ENCODE results near the gene HPCAL1.

Gene HPCAL1

GRCh38 chr2:10407432-10407831 lies 104.7 kb downstream of the HPCAL1 start:
- DNase-seq (ENCODE audit: low spot score), result no peak

GRCh38 chr2:10407841-10408648 lies 105.3 kb downstream of the HPCAL1 start:
- no peak for TF ChIP-seq CTCF (conservative IDR thresholded peaks at IDR 0.05; ENCODE audit: low read depth)
- ChIA-PET POLR2A (ENCODE audit: low non-redundant PET) (interaction anchor here (0.6 to 1.3 kb wide), 3 partner anchors 50 to 284 kb away, joined by 3 to 6 read pairs (median 4); no protein-coding TSS in a partner anchor), CTCF (interaction anchor here (0.6 to 2.4 kb wide), 10 partner anchors 14 to 335 kb away, joined by 3 to 13 read pairs (median 6); partner anchors contain the start of gene RRM2)
- DNase-seq (ENCODE audit: low spot score), result peak; percentile 86
- peak overlapping the region; percentile 98 for H3K27ac ChIP-seq

More at GRCh38 chr2:10407432-10407831, 104.7 kb downstream of the HPCAL1 start:
- CTCF ChIA-PET, result interaction anchor here (0.6 to 1.1 kb wide), 3 partner anchors 13 to 103 kb away, joined by 3 to 6 read pairs (median 5); no protein-coding TSS in a partner anchor
- POLR2A ChIA-PET (ENCODE audit: low non-redundant PET), result no interaction called here
- TF ChIP-seq CTCF (conservative IDR thresholded peaks at IDR 0.05; ENCODE audit: low read depth), result no peak
- peak overlapping the region; percentile 98 for H3K27ac ChIP-seq

GRCh38 chr2:10408649-10409579 lies 106.2 kb downstream of the HPCAL1 start:
- CTCF ChIA-PET, result interaction anchor here (0.5 to 2.4 kb wide), 34 partner anchors 10 to 701 kb away, joined by 3 to 14 read pairs (median 4); partner anchors contain the start of genes HPCAL1 and RRM2
- H3K27ac ChIP-seq, result peak overlapping the region; percentile 98
- DNase-seq (ENCODE audit: low spot score), result peak; percentile 91
- peak; percentile 97 for TF ChIP-seq CTCF (conservative IDR thresholded peaks at IDR 0.05; ENCODE audit: low read depth)
- POLR2A ChIA-PET (ENCODE audit: low non-redundant PET), result interaction anchor here (0.6 to 1.3 kb wide), 2 partner anchors 105 to 285 kb away, joined by 4 to 6 read pairs; no protein-coding TSS in a partner anchor

- peak overlapping the region; percentile 98 for H3K27ac ChIP-seq
- CTCF ChIA-PET, result interaction anchor here (0.6 to 2.4 kb wide), 18 partner anchors 10 to 338 kb away, joined by 3 to 14 read pairs (median 4); partner anchors contain the start of genes HPCAL1 and RRM2
- no peak for TF ChIP-seq CTCF (conservative IDR thresholded peaks at IDR 0.05; ENCODE audit: low read depth)
- POLR2A ChIA-PET (ENCODE audit: low non-redundant PET), result interaction anchor here (1.0 kb wide), 1 partner anchor 109 kb away, joined by 10 read pairs; no protein-coding TSS in a partner anchor
- no peak for DNase-seq (ENCODE audit: low spot score)
These were observed 107.5 kb downstream of the HPCAL1 start for GRCh38 chr2:10410001-10410822.

- TF ChIP-seq CTCF (conservative IDR thresholded peaks at IDR 0.05; ENCODE audit: low read depth), result no peak
- ChIA-PET CTCF (interaction anchor here (0.6 to 2.3 kb wide), 6 partner anchors 23 to 338 kb away, joined by 3 to 11 read pairs (median 4); no protein-coding TSS in a partner anchor), POLR2A (ENCODE audit: low non-redundant PET) (no interaction called here)
- no peak overlapping the region; the same call in 1 of the 2 replicates for H3K27ac ChIP-seq
- DNase-seq (ENCODE audit: low spot score), result no peak
These were observed 108.2 kb downstream of the HPCAL1 start for GRCh38 chr2:10410823-10411437.
